H1 (cell line): ENCODE data around the gene GAREM2. TPM values are rescaled to one million over a fixed set of nuclear protein-coding genes. Genes with fewer than 3 reads are reported as not detected.

ENCODE experiments used
- CTCF ChIA-PET: fragments of 300-600 bp; sonication (Branson Sonifier 250); formaldehyde crosslinking; loops from one replicate; lab custom pipeline; 2021; ENCODE audit not compliant: partially characterized antibody; lab: Charles Lee
- POLR2A ChIA-PET: fragments of 300-600 bp; sonication (Branson Sonifier 250); formaldehyde crosslinking; loops from one replicate; lab custom pipeline; 2021; ENCODE audit warnings: inconsistent platforms; ENCODE audit not compliant: partially characterized antibody; lab: Charles Lee
- DNase-seq, 2 experiments: peaks; one replicate each; pipeline versions ENCODE4 v3.0.0 to v3.0.0-alpha.2; 2010 to 2022; ENCODE audit warnings: low spot score in 2 of 2, low read depth in 1 of 2, mixed read lengths in 1 of 2
- FAIRE-seq: peaks from 2 replicates; lab custom pipeline; 2011; peaks lifted over from hg19 to GRCh38; lab: Jason Lieb, UNC
- H2AFZ ChIP-seq: 2 replicates; pipeline ENCODE4 v1.8.1; 2012; ENCODE audit warnings: low read length, inconsistent platforms
- H2AK5ac ChIP-seq: 2 replicates; pipeline ENCODE4 v1.6.1; 2013; ENCODE audit warnings: low read depth, low read length
- H2BK120ac ChIP-seq: replicated peaks from 2 replicates; pipeline ENCODE3; 2013; ENCODE audit warnings: low read depth, low read length, inconsistent platforms
- H2BK12ac ChIP-seq: 2 replicates; pipeline ENCODE4 v1.6.1; 2013; ENCODE audit warnings: low read depth, low read length
- H2BK15ac ChIP-seq: 2 replicates; pipeline ENCODE4 v1.6.1; 2013; ENCODE audit warnings: low read length
- H2BK20ac ChIP-seq: 2 replicates; pipeline ENCODE4 v1.6.1; 2013; ENCODE audit warnings: low read length
- H2BK5ac ChIP-seq: 2 replicates; pipeline ENCODE4 v1.6.1; 2013; ENCODE audit warnings: low read depth, low read length
- H3K14ac ChIP-seq: 2 replicates; pipeline ENCODE4 v1.6.1; 2013; ENCODE audit warnings: inconsistent platforms; ENCODE audit not compliant: insufficient read length
- H3K18ac ChIP-seq: 2 replicates; pipeline ENCODE4 v1.6.1; 2013; ENCODE audit warnings: low read length; ENCODE audit errors: extremely low read depth
- H3K23ac ChIP-seq: 2 replicates; pipeline ENCODE4 v1.6.1; 2013; ENCODE audit warnings: inconsistent platforms; ENCODE audit not compliant: insufficient read length
- H3K23me2 ChIP-seq: 2 replicates; pipeline ENCODE4 v1.6.1; 2013; ENCODE audit warnings: low read depth, low read length
- H3K27ac ChIP-seq: 2 replicates; pipeline ENCODE4 v1.6.1; 2011; ENCODE audit warnings: low read depth, low read length, inconsistent platforms
- H3K27me3 ChIP-seq, 4 experiments: replicated peaks in 1 of 4; 1 replicate in 1 of 4; 2 replicates in 3 of 4; pipeline versions ENCODE4 v1.6.1 to v1.8.1; 2011 to 2013; ENCODE audit warnings: low read length in 3 of 4, mild to moderate bottlenecking in 3 of 4, inconsistent platforms in 2 of 4, mixed read lengths in 2 of 4, moderate library complexity in 1 of 4; ENCODE audit not compliant: control insufficient read depth in 3 of 4, insufficient read depth in 3 of 4; ENCODE audit errors: extremely low read depth in 1 of 4
- H3K36me3 ChIP-seq, 4 experiments: 2 replicates each; pipeline versions ENCODE4 v1.6.1 to v1.8.1; 2011 to 2013; ENCODE audit warnings: mild to moderate bottlenecking in 4 of 4, low read length in 3 of 4, moderate library complexity in 2 of 4, control low read depth in 1 of 4, inconsistent platforms in 1 of 4; ENCODE audit not compliant: insufficient read depth in 4 of 4, control insufficient read depth in 2 of 4
- H3K4ac ChIP-seq: replicated peaks from 2 replicates; pipeline ENCODE3; 2013; ENCODE audit warnings: low read length, low read depth, mixed read lengths, inconsistent platforms; ENCODE audit not compliant: insufficient read length
- H3K4me1 ChIP-seq, 4 experiments: replicated peaks in 1 of 4; 1 replicate in 1 of 4; 2 replicates in 3 of 4; pipeline versions ENCODE4 v1.6.1 to v1.8.1; 2011 to 2013; ENCODE audit warnings: low read length in 3 of 4, inconsistent platforms in 2 of 4, mixed read lengths in 1 of 4; ENCODE audit not compliant: insufficient read depth in 4 of 4, control insufficient read depth in 3 of 4
- H3K4me2 ChIP-seq, 2 experiments: 2 replicates each; pipeline versions ENCODE4 v1.6.1 to v1.8.1; 2011 to 2013; ENCODE audit warnings: low read depth in 2 of 2, low read length in 2 of 2, control low read depth in 1 of 2, inconsistent platforms in 1 of 2, mild to moderate bottlenecking in 1 of 2; ENCODE audit not compliant: insufficient read depth in 1 of 2
- H3K4me3 ChIP-seq, 4 experiments: fragments of 200-600, 300-600 bp in 1 of 4; sonication (generic), shearing (Covaris generic), sonication (Bioruptor Twin) in 1 of 4; 2 replicates each; pipeline versions ENCODE4 v1.5.1 to v1.8.1; 2011 to 2016; ENCODE audit warnings: low read length in 4 of 4, low read depth in 3 of 4, control low read depth in 2 of 4, inconsistent platforms in 2 of 4, mild to moderate bottlenecking in 2 of 4, mixed read lengths in 1 of 4, moderate library complexity in 1 of 4; ENCODE audit not compliant: insufficient read depth in 2 of 4; ENCODE audit errors: extremely low read depth in 1 of 4
- H3K56ac ChIP-seq: replicated peaks from 2 replicates; pipeline ENCODE3; 2013; ENCODE audit warnings: low read depth, mild to moderate bottlenecking, mixed read lengths, low read length, inconsistent platforms; ENCODE audit not compliant: insufficient read length
- H3K79me1 ChIP-seq: 2 replicates; pipeline ENCODE4 v1.6.1; 2013; ENCODE audit warnings: low read depth, low read length, control low read depth
- H3K79me2 ChIP-seq, 2 experiments: 2 replicates each; pipeline versions ENCODE4 v1.6.1 to v1.8.1; 2012 to 2013; ENCODE audit warnings: low read length in 2 of 2, mild to moderate bottlenecking in 2 of 2, inconsistent platforms in 1 of 2; ENCODE audit not compliant: insufficient read depth in 2 of 2, control insufficient read depth in 1 of 2
- H3K9ac ChIP-seq, 4 experiments: replicated peaks in 1 of 4; 1 replicate in 1 of 4; 2 replicates in 3 of 4; pipeline versions ENCODE4 v1.6.1 to v1.8.1; 2011 to 2013; ENCODE audit warnings: low read depth in 3 of 4, low read length in 3 of 4, control low read depth in 2 of 4, mild to moderate bottlenecking in 2 of 4, moderate library complexity in 2 of 4, inconsistent platforms in 1 of 4; ENCODE audit errors: extremely low read depth in 1 of 4
- H3K9me3 ChIP-seq, 2 experiments: 2 replicates each; pipeline versions ENCODE4 v1.6.1 to v1.8.1; 2012 to 2013; ENCODE audit warnings: mild to moderate bottlenecking in 2 of 2, moderate library complexity in 2 of 2, control low read depth in 1 of 2, inconsistent platforms in 1 of 2, low read depth in 1 of 2, low read length in 1 of 2, mixed read lengths in 1 of 2; ENCODE audit not compliant: insufficient read depth in 2 of 2
- H4K20me1 ChIP-seq, 2 experiments: replicated peaks in 1 of 2; 2 replicates each; pipeline versions ENCODE3 to v1.8.1; 2011 to 2013; ENCODE audit warnings: inconsistent platforms in 2 of 2, low read length in 2 of 2, mild to moderate bottlenecking in 1 of 2; ENCODE audit not compliant: insufficient read depth in 2 of 2, control insufficient read depth in 1 of 2
- H4K5ac ChIP-seq: 2 replicates; pipeline ENCODE4 v1.6.1; 2013; ENCODE audit warnings: low read length, low read depth, mixed read lengths, inconsistent platforms; ENCODE audit not compliant: insufficient read length
- H4K8ac ChIP-seq: 2 replicates; pipeline ENCODE4 v1.8.0; 2013; ENCODE audit warnings: mild to moderate bottlenecking, moderate library complexity, low read length, inconsistent platforms; ENCODE audit not compliant: insufficient read depth; ENCODE audit errors: extremely low read depth
- H4K91ac ChIP-seq: replicated peaks from 2 replicates; pipeline ENCODE3; 2013; ENCODE audit warnings: low read length, mixed read lengths, inconsistent platforms; ENCODE audit not compliant: insufficient read length
- BRCA1 ChIP-seq: IDR thresholded peaks from 2 replicates; pipeline ENCODE4 v1.6.1; 2012; ENCODE audit warnings: low read depth, low read length, improper control_type of control experiment
- E2F6 ChIP-seq: IDR thresholded peaks from 2 replicates; pipeline ENCODE4 v1.6.1; 2012; ENCODE audit warnings: inconsistent platforms
- HDAC6 ChIP-seq: IDR thresholded peaks from one replicate; pipeline ENCODE4 v1.7.1; 2012; ENCODE audit warnings: low read depth, mild to moderate bottlenecking, inconsistent platforms, low read length, moderate library complexity
- KDM5A ChIP-seq: fragments of 200-600 bp; IDR thresholded peaks from 2 replicates; pipeline ENCODE4 v1.7.1; 2012; ENCODE audit warnings: mild to moderate bottlenecking, low read length, inconsistent platforms, mixed read lengths
- MAFK ChIP-seq: IDR thresholded peaks from 2 replicates; pipeline ENCODE4 v1.6.1; 2012; ENCODE audit warnings: low read depth, mild to moderate bottlenecking, improper control_type of control experiment, low read length
- MAX ChIP-seq: IDR thresholded peaks from 2 replicates; pipeline ENCODE4 v1.6.1; 2012; ENCODE audit warnings: inconsistent platforms
- NRF1 ChIP-seq: IDR thresholded peaks from 2 replicates; pipeline ENCODE4 v1.6.1; 2011; ENCODE audit warnings: mild to moderate bottlenecking, low read depth, low read length, improper control_type of control experiment
- POLR2A ChIP-seq, 2 experiments: IDR thresholded peaks; 1 replicate in 1 of 2; 2 replicates in 1 of 2; pipeline ENCODE4 v1.6.1; 2011; ENCODE audit warnings: low read depth in 2 of 2, low read length in 2 of 2, mild to moderate bottlenecking in 2 of 2; ENCODE audit errors: control extremely low read depth in 1 of 2
- RXRA ChIP-seq: IDR thresholded peaks from 2 replicates; pipeline ENCODE4 v1.6.1; 2011; ENCODE audit warnings: low read depth, mild to moderate bottlenecking, low read length, moderate library complexity; ENCODE audit not compliant: insufficient read depth
- SIN3A ChIP-seq, 2 experiments: IDR thresholded peaks in 1 of 2; conservative IDR thresholded peaks in 1 of 2; 2 replicates each; pipeline ENCODE4 v1.6.1; 2011 to 2012; ENCODE audit warnings: low read length in 2 of 2, improper control_type of control experiment in 1 of 2, low read depth in 1 of 2, mild to moderate bottlenecking in 1 of 2
- SRF ChIP-seq: IDR thresholded peaks from 2 replicates; pipeline ENCODE4 v1.6.1; 2011; ENCODE audit warnings: mild to moderate bottlenecking, low read depth, low read length, moderate library complexity
- TBP ChIP-seq: IDR thresholded peaks from 2 replicates; pipeline ENCODE4 v1.6.1; 2011; ENCODE audit warnings: low read depth, low read length, improper control_type of control experiment
- USF2 ChIP-seq: IDR thresholded peaks from 2 replicates; pipeline ENCODE4 v1.6.1; 2011; ENCODE audit warnings: low read length, improper control_type of control experiment
- WGBS, 2 experiments: shearing (Covaris generic) in 1 of 2; methylation state at CpG; one replicate each; pipeline versions ENCODE4 v1.1.6 to v1.1.7; 2013 to 2015; ENCODE audit warnings: low lambda C conversion rate in 2 of 2, mixed read lengths in 2 of 2, inconsistent platforms in 1 of 2, low coverage in 1 of 2, missing lambda C conversion rate in 1 of 2; ENCODE audit not compliant: insufficient replicate concordance in 2 of 2, insufficient coverage in 1 of 2, insufficient read length in 1 of 2; ENCODE audit errors: extremely low coverage in 1 of 2, missing lambda C conversion rate in 1 of 2; 5-methylcytosine and 5-hydroxymethylcytosine counted together
- polyA plus RNA-seq, 7 experiments: library from polyadenylated mRNA; depleted of rRNA in 3 of 7; stranded (reverse) in 5 of 7; unstranded in 2 of 7; fragments of >200 nt in 5 of 7; fragments of 200-250 nt in 2 of 7; gene quantifications; 1 replicate in 5 of 7; 2 replicates in 1 of 7; 4 replicates in 1 of 7; pipeline versions ENCODE4 v1.2.1 to v1.2.3, GENCODE V29; 2011 to 2013; ENCODE audit warnings: missing spikeins in 2 of 7, mixed read lengths in 2 of 7
- total RNA-seq: library from RNA; stranded (reverse); fragmentation: NEBNext Ultra II Directional; extraction: Animal tissue kit (Norgen Biotek cat#: 25700); gene quantifications from 2 replicates; pipeline ENCODE4 v1.2.1, GENCODE V29; 2021

The GAREM2 gene
- total and polyA plus RNA-seq, 2 of the 8 experiments (the other 6 are each of a cell fraction or from before 2014, with no cell fraction given): 19.9 TPM

- no peak overlapping the region for H3K56ac ChIP-seq
- no peak overlapping the region for H3K4ac ChIP-seq
- H3K14ac ChIP-seq: no peak overlapping the region
- no peak overlapping the region for H4K8ac ChIP-seq
- no peak overlapping the region for H2AK5ac ChIP-seq
- H3K9ac ChIP-seq: no peak overlapping the region
- POLR2A ChIA-PET: interaction anchor here (1.0 kb wide), 1 partner anchor 10 kb away, joined by 4 read pairs; no protein-coding TSS in a partner anchor
- H3K18ac ChIP-seq: no peak overlapping the region
- no peaks in the 10 kb centered on the region for H3K27me3 ChIP-seq
- no peak overlapping the region for H2BK120ac ChIP-seq
- H2BK15ac ChIP-seq: no peak overlapping the region
- peaks cover 0 to 3% of the 10 kb centered on the region in 2 experiments for H4K20me1 ChIP-seq
- H3K79me2 ChIP-seq: peaks cover 0 to 23% of the 10 kb centered on the region in 2 experiments; a peak in 2 of 4 replicates
- H3K79me1 ChIP-seq: peaks cover 2% of the 10 kb centered on the region; the same call in 1 of the 2 replicates
- H3K23me2 ChIP-seq: no peaks in the 10 kb centered on the region
- WGBS, 2 experiments: 94% methylated on average over 4 of the region's 4 CpGs; no CpG with 5 or more reads in 1 of the 2 experiments
- H3K9me3 ChIP-seq: no peaks in the 10 kb centered on the region
- H3K4me2 ChIP-seq: no peak overlapping the region
- H3K36me3 ChIP-seq: peaks cover 0 to 16% (median 1%) of the 10 kb centered on the region in 4 experiments; a peak in 4 of 8 replicates
- no peak for FAIRE-seq
- no peak overlapping the region for H4K91ac ChIP-seq
- CTCF ChIA-PET: interaction anchor here (2.3 kb wide), 1 partner anchor 38 kb away, joined by 12 read pairs; no protein-coding TSS in a partner anchor
- H3K4me1 ChIP-seq: no peaks in the 10 kb centered on the region
- no peak overlapping the region for H2BK20ac ChIP-seq
- no peak overlapping the region for H2BK12ac ChIP-seq
- no peak overlapping the region for H3K27ac ChIP-seq
- no peak overlapping the region for H4K5ac ChIP-seq
- H3K4me3 ChIP-seq: no peak overlapping the region
- DNase-seq: no peak
- no peak overlapping the region for H2BK5ac ChIP-seq
- H3K23ac ChIP-seq: no peak overlapping the region
- no peak overlapping the region for H2AFZ ChIP-seq
- TF ChIP-seq TBP (no peak), USF2 (no peak), SIN3A (conservative IDR thresholded peaks at IDR 0.05 in 1 of 2, IDR thresholded peaks at IDR 0.05 in 1 of 2; ENCODE audit: low read depth in 1 of 2, low read length in 2 of 2) (no peak), RXRA (no peak), KDM5A (no peak), MAX (no peak), SRF (no peak), E2F6 (no peak), NRF1 (no peak), MAFK (no peak), POLR2A (IDR thresholded peaks at IDR 0.05; ENCODE audit: control extremely low read depth in 1 of 2, low read depth in 2 of 2, low read length in 2 of 2) (no peak), BRCA1 (no peak), HDAC6 (no peak)
Observed at GRCh38 chr2:26126074-26126473, 46.8 kb upstream of the GAREM2 start.
